ENCODE data around the gene ENOX1. TPM values are rescaled to one million over a fixed set of nuclear protein-coding genes. Genes with fewer than 3 reads are reported as not detected.

Gene ENOX1
- total and polyA plus RNA-seq, 4 donors = 0.33 to 7.7 (median 1.1) TPM

GRCh38 chr13:43611281-43612273, 175.2 kb downstream of the ENOX1 start:
- 77 to 82% methylated on average over 3 of the region's 3 CpGs for WGBS, 2 donors
- H3K4me3 ChIP-seq = no peak overlapping the region
- no peaks in the 10 kb centered on the region for H3K27me3 ChIP-seq (ENCODE audit: control insufficient read depth in 3 of 3, insufficient read depth in 3 of 3, low read length in 2 of 3)
- no peak overlapping the region for H3K9ac ChIP-seq (ENCODE audit: insufficient read depth in 1 of 2, low read length in 2 of 2)
- DNase-seq (peak; percentile 72 to 94 (median 93)), ATAC-seq (ENCODE audit: insufficient read depth, low FRiP score) (no peak)
- TF ChIP-seq CTCF (IDR thresholded peaks at IDR 0.05; ENCODE audit: control extremely low read depth, extremely low read depth) = no peak
- H3K36me3 ChIP-seq (ENCODE audit: control insufficient read depth in 4 of 4, insufficient read depth in 4 of 4, low read length in 4 of 4) = no peaks in the 10 kb centered on the region
- no peaks in the 10 kb centered on the region for H3K9me3 ChIP-seq (ENCODE audit: control insufficient read depth in 4 of 4, insufficient read depth in 3 of 4, low read length in 3 of 4)
- H3K27ac ChIP-seq (ENCODE audit: low read depth in 1 of 2, low read length in 1 of 2) = no peak overlapping the region
- peaks cover 0 to 26% (median 5%) of the 10 kb centered on the region in 5 donors for H3K4me1 ChIP-seq (ENCODE audit: control insufficient read depth in 5 of 5, insufficient read depth in 5 of 5, low read length in 5 of 5)

GRCh38 chr13:43608400-43609137, 178.2 kb downstream of the ENOX1 start:
- Histone ChIP-seq H3K9ac (ENCODE audit: insufficient read depth in 1 of 2, low read length in 2 of 2) (no peak overlapping the region), H3K27me3 (ENCODE audit: control insufficient read depth in 3 of 3, insufficient read depth in 3 of 3, low read length in 2 of 3) (no peaks in the 10 kb centered on the region), H3K36me3 (ENCODE audit: control insufficient read depth in 4 of 4, insufficient read depth in 4 of 4, low read length in 4 of 4) (no peaks in the 10 kb centered on the region), H3K9me3 (ENCODE audit: control insufficient read depth in 4 of 4, insufficient read depth in 3 of 4, low read length in 3 of 4) (no peaks in the 10 kb centered on the region), H3K4me1 (ENCODE audit: control insufficient read depth in 5 of 5, insufficient read depth in 5 of 5, low read length in 5 of 5) (peaks cover 0 to 26% (median 5%) of the 10 kb centered on the region in 5 donors), H3K27ac (ENCODE audit: low read depth in 1 of 2, low read length in 1 of 2) (no peak overlapping the region), H3K4me3 (no peak overlapping the region)
- DNase-seq (no peak), ATAC-seq (ENCODE audit: insufficient read depth, low FRiP score) (no peak)
- WGBS, 2 donors = 79 to 87% methylated on average over 6 of the region's 6 CpGs
- TF ChIP-seq CTCF (IDR thresholded peaks at IDR 0.05; ENCODE audit: control extremely low read depth, extremely low read depth) = no peak

- H3K36me3 ChIP-seq (ENCODE audit: control insufficient read depth in 4 of 4, insufficient read depth in 4 of 4, low read length in 4 of 4) = no peaks in the 10 kb centered on the region
- H3K4me3 ChIP-seq = no peak overlapping the region
- H3K4me1 ChIP-seq (ENCODE audit: control insufficient read depth in 5 of 5, insufficient read depth in 5 of 5, low read length in 5 of 5) = peaks cover 0 to 12% (median 0%) of the 10 kb centered on the region in 5 donors
- ATAC-seq (ENCODE audit: insufficient read depth, low FRiP score) (no peak), DNase-seq (no peak)
- no peak overlapping the region for H3K27ac ChIP-seq (ENCODE audit: low read depth in 1 of 2, low read length in 1 of 2)
- TF ChIP-seq CTCF (IDR thresholded peaks at IDR 0.05; ENCODE audit: control extremely low read depth, extremely low read depth) = no peak
- H3K9ac ChIP-seq (ENCODE audit: insufficient read depth in 1 of 2, low read length in 2 of 2) = no peak overlapping the region
- no peaks in the 10 kb centered on the region for H3K27me3 ChIP-seq (ENCODE audit: control insufficient read depth in 3 of 3, insufficient read depth in 3 of 3, low read length in 2 of 3)
- H3K9me3 ChIP-seq (ENCODE audit: control insufficient read depth in 4 of 4, insufficient read depth in 3 of 4, low read length in 3 of 4) = peaks cover 0 to 4% (median 0%) of the 10 kb centered on the region in 4 donors
- WGBS, 2 donors = 92 to 100% methylated on average over 1 of the region's 1 CpG
These were observed 189.2 kb downstream of the ENOX1 start for GRCh38 chr13:43597599-43597945.
